Right ventricle myocardium inferior (tissue), 1 donor: ENCODE results near the gene NDUFB8. TPM values are rescaled to one million over a fixed set of nuclear protein-coding genes. Genes with fewer than 3 reads are reported as not detected.
"Not testable (repeated sequence)": the region's sequence is repeated elsewhere in the genome, so short reads cannot be mapped to it uniquely, and the experiment has no call there.

ENCODE experiments used
- ATAC-seq: fragments of 200-7000 bp; cut with Tn5 transposase; one replicate; pipeline ENCODE4 v1.9.1; 2020; ENCODE audit warnings: mild to moderate bottlenecking, moderate library complexity
- DNase-seq: peaks from one replicate; pipeline ENCODE4 v3.0.0; 2021; ENCODE audit errors: missing footprints
- intact Hi-C: fragments of 100-400 bp; cut with DNase I; formaldehyde crosslinking; loops from one replicate; pipeline ENCODE4 v1.11.0; 2022
- long read RNA-seq: library from polyadenylated mRNA; unstranded; transcript quantifications from one replicate; pipeline ENCODE4 v2.0.0, GENCODE V29; 2021
- total RNA-seq: library from RNA; stranded (reverse); fragmentation: NEBNext Ultra II Directional; extraction: Animal tissue kit (Norgen Biotek cat#: 25700); gene quantifications from one replicate; pipeline ENCODE4 v1.2.1, GENCODE V29; 2021
- donor health status: DM: no; HTN: yes; CAD: no; lungs with severe emphysema.

NDUFB8 gene
- 444 TPM for total RNA-seq
- long read RNA-seq, transcript NDUFB8-203 (5 exons, 713 nt) = minor isoform, 6 of 159 reads
- long read RNA-seq, transcript NDUFB8-201 (5 exons, 671 nt) = major isoform, 130 of 159 reads
- long read RNA-seq, partial matches to known transcripts = 14 of 159 reads
- long read RNA-seq, other reads (novel, unspliced or antisense) = 4 of 159 reads

- intact Hi-C loops = no loop called here
- ATAC-seq = peak; percentile 91
- DNase-seq = peak; percentile 95
Observed at GRCh38 chr10:100529475-100530298, at the start of gene NDUFB8. TSS of gene NDUFB8 (minus strand) at chr10:100529871. CDS start at chr10:100529851, 20 bp downstream.

GRCh38 chr10:100576282-100576635, 46.6 kb upstream of the NDUFB8 start:
- DNase-seq (no peak), ATAC-seq (no peak)
- intact Hi-C loops = no loop called here

- ATAC-seq = no peak
- intact Hi-C loops = no loop called here
- DNase-seq = no peak
Observed at GRCh38 chr10:100575585-100576281, 46.1 kb upstream of the NDUFB8 start.

- ATAC-seq, intact Hi-C loops, DNase-seq: not testable (repeated sequence)
Observed at GRCh38 chr10:100575146-100575545, 45.5 kb upstream of the NDUFB8 start.

GRCh38 chr10:100571084-100571856, 41.6 kb upstream of the NDUFB8 start:
- no peak for ATAC-seq
- intact Hi-C loops = no loop called here
- DNase-seq = no peak

GRCh38 chr10:100570506-100570905, 40.8 kb upstream of the NDUFB8 start:
- intact Hi-C loops = no loop called here
- ATAC-seq (no peak), DNase-seq (no peak)

GRCh38 chr10:100569687-100570481, 40.2 kb upstream of the NDUFB8 start:
- intact Hi-C loops = loop anchor here (10.0 kb wide), 1 partner anchor 445 kb away; no protein-coding TSS in a partner anchor
- no peak for ATAC-seq
- no peak for DNase-seq

- intact Hi-C loops = loop anchor here (10.0 kb wide), 1 partner anchor 446 kb away; no protein-coding TSS in a partner anchor
- no peak for DNase-seq
- ATAC-seq = no peak
Observed at GRCh38 chr10:100568912-100569311, 39.2 kb upstream of the NDUFB8 start.

- intact Hi-C loops = loop anchor here (10.0 kb wide), 1 partner anchor 447 kb away; no protein-coding TSS in a partner anchor
- ATAC-seq (no peak), DNase-seq (no peak)
Observed at GRCh38 chr10:100567826-100568225, 38.2 kb upstream of the NDUFB8 start.

GRCh38 chr10:100567249-100567648, 37.6 kb upstream of the NDUFB8 start:
- intact Hi-C loops = loop anchor here (10.0 kb wide), 1 partner anchor 448 kb away; no protein-coding TSS in a partner anchor
- no peak for DNase-seq
- no peak for ATAC-seq

- intact Hi-C loops = loop anchor here (10.0 kb wide), 1 partner anchor 448 kb away; no protein-coding TSS in a partner anchor
- no peak for ATAC-seq
- DNase-seq = no peak
Observed at GRCh38 chr10:100566561-100566960, 36.9 kb upstream of the NDUFB8 start.

GRCh38 chr10:100565206-100565985, 35.7 kb upstream of the NDUFB8 start:
- intact Hi-C loops = loop anchor here (10.0 kb wide), 1 partner anchor 449 kb away; no protein-coding TSS in a partner anchor
- no peak for DNase-seq
- no peak for ATAC-seq

GRCh38 chr10:100562008-100562672, 32.5 kb upstream of the NDUFB8 start:
- intact Hi-C loops = loop anchor here (5.0 to 10.0 kb wide), 2 partner anchors 315 to 453 kb away; no protein-coding TSS in a partner anchor
- DNase-seq (peak; percentile 82), ATAC-seq (peak; percentile 75)

GRCh38 chr10:100561005-100561404, 31.3 kb upstream of the NDUFB8 start:
- DNase-seq = no peak
- intact Hi-C loops = loop anchor here (5.0 to 10.0 kb wide), 2 partner anchors 316 to 454 kb away; no protein-coding TSS in a partner anchor
- ATAC-seq = no peak

- DNase-seq (no peak), ATAC-seq (no peak)
- intact Hi-C loops = loop anchor here (5.0 to 10.0 kb wide), 2 partner anchors 317 to 455 kb away; no protein-coding TSS in a partner anchor
Observed at GRCh38 chr10:100560248-100560647, 30.6 kb upstream of the NDUFB8 start.

GRCh38 chr10:100554902-100555301, 25.2 kb upstream of the NDUFB8 start:
- DNase-seq = no peak
- ATAC-seq = no peak
- intact Hi-C loops = no loop called here
